Liver (tissue), 3 donors: ENCODE measurements around the gene SPRN.

Experiments
- ATF3 ChIP-seq: IDR thresholded peaks from 2 replicates; pipeline ENCODE4 v1.6.1; 2016; ENCODE audit warnings: antibody characterized with exemption
- CTCF ChIP-seq: fragments of 150-350 bp; IDR thresholded peaks from 2 replicates; pipeline ENCODE4 v1.5.1; 2017; ENCODE audit warnings: improper control_type of control experiment, low read depth, low read length; ENCODE audit not compliant: missing input control
- GABPA ChIP-seq, 2 donors: IDR thresholded peaks in 1 of 2; conservative IDR thresholded peaks in 1 of 2; 2 replicates each; pipeline ENCODE4 v1.6.1; 2016; ENCODE audit warnings: antibody characterized with exemption in 2 of 2, mild to moderate bottlenecking in 1 of 2, moderate library complexity in 1 of 2
- HNF4A ChIP-seq, 2 donors: conservative IDR thresholded peaks; 2 replicates each; pipeline ENCODE4 v1.6.1; 2016; ENCODE audit warnings: antibody characterized with exemption in 2 of 2, mild to moderate bottlenecking in 2 of 2
- MAX ChIP-seq: IDR thresholded peaks from 2 replicates; pipeline ENCODE4 v1.6.1; 2016; ENCODE audit warnings: antibody characterized with exemption
- RAD21 ChIP-seq, 2 donors: IDR thresholded peaks; 2 replicates each; pipeline ENCODE4 v1.6.1; 2016; ENCODE audit warnings: antibody characterized with exemption in 2 of 2, mild to moderate bottlenecking in 2 of 2
- REST ChIP-seq: IDR thresholded peaks from 2 replicates; pipeline ENCODE4 v1.6.1; 2016; ENCODE audit warnings: antibody characterized with exemption, mild to moderate bottlenecking
- RXRA ChIP-seq, 2 donors: IDR thresholded peaks; 2 replicates each; pipeline ENCODE4 v1.6.1; 2017 to 2018; ENCODE audit warnings: antibody characterized with exemption in 2 of 2, mild to moderate bottlenecking in 1 of 2
- TAF1 ChIP-seq: conservative IDR thresholded peaks from 2 replicates; pipeline ENCODE4 v1.6.1; 2016; ENCODE audit warnings: antibody characterized with exemption, mild to moderate bottlenecking
- YY1 ChIP-seq: IDR thresholded peaks from 2 replicates; pipeline ENCODE4 v1.6.1; 2016; ENCODE audit warnings: antibody characterized with exemption, mild to moderate bottlenecking
- ZBTB33 ChIP-seq: IDR thresholded peaks from 2 replicates; pipeline ENCODE4 v1.6.1; 2016; ENCODE audit warnings: antibody characterized with exemption
- donor health status: healthy.
- donor health status: healthy.

GRCh38 chr10:133465950-133466474 lies 41.6 kb upstream of the SPRN start:
- TF ChIP-seq CTCF, result no peak
- TF ChIP-seq REST, result no peak
- TF ChIP-seq TAF1, result no peak
- no peak for TF ChIP-seq RAD21 (IDR thresholded peaks at IDR 0.05)
- no peak for TF ChIP-seq ZBTB33
- no peak for TF ChIP-seq ATF3
- TF ChIP-seq MAX, result no peak
- no peak for TF ChIP-seq HNF4A (conservative IDR thresholded peaks at IDR 0.05)
- no peak for TF ChIP-seq YY1
- TF ChIP-seq GABPA (IDR thresholded peaks at IDR 0.05 in 1 of 2, conservative IDR thresholded peaks at IDR 0.05 in 1 of 2), result no peak
- TF ChIP-seq RXRA (IDR thresholded peaks at IDR 0.05), result no peak
